Left ventricle myocardium inferior (tissue), 1 donor: ENCODE results near the gene GYPA. TPM values are rescaled to one million over a fixed set of nuclear protein-coding genes. Genes with fewer than 3 reads are reported as not detected.
"Not testable (repeated sequence)": the region's sequence is repeated elsewhere in the genome, so short reads cannot be mapped to it uniquely, and the experiment has no call there.

Source experiments
- DNase-seq: peaks from one replicate; pipeline ENCODE4 v3.0.0-alpha.2; 2020
- H3K27ac ChIP-seq: fragments of 200-600 bp; replicated peaks from 2 replicates; pipeline ENCODE4 v1.8.0; 2021
- H3K27me3 ChIP-seq: fragments of 200-600 bp; 2 replicates; pipeline ENCODE4 v1.8.0; 2021; ENCODE audit warnings: low read depth
- H3K36me3 ChIP-seq: fragments of 200-600 bp; 2 replicates; pipeline ENCODE4 v1.8.0; 2021
- H3K4me1 ChIP-seq: fragments of 200-600 bp; 2 replicates; pipeline ENCODE4 v1.8.0; 2021
- H3K4me3 ChIP-seq: fragments of 200-600 bp; 2 replicates; pipeline ENCODE4 v1.8.0; 2021; ENCODE audit warnings: mild to moderate bottlenecking, moderate library complexity
- H3K9me3 ChIP-seq: fragments of 200-600 bp; replicated peaks from 2 replicates; pipeline ENCODE4 v1.8.0; 2021
- CTCF ChIP-seq: fragments of 200-600 bp; IDR thresholded peaks from 2 replicates; pipeline ENCODE4 v1.8.0; 2021; ENCODE audit warnings: antibody characterized with exemption, mild to moderate bottlenecking, borderline replicate concordance
- intact Hi-C: fragments of 100-400 bp; cut with micrococcal nuclease; formaldehyde crosslinking; loops from one replicate; pipeline ENCODE4 v1.11.0; 2022
- total RNA-seq: library from RNA; stranded (reverse); fragmentation: NEBNext Ultra II Directional; extraction: Animal tissue kit (Norgen Biotek cat#: 25700); gene quantifications from one replicate; pipeline ENCODE4 v1.2.1, GENCODE V29; 2021
- donor health status: DM: no; HTN: yes; CAD: no; lungs with severe emphysema.

GYPA gene
- total RNA-seq, 1 donor from 2014 or later: not detected

- no peak overlapping the region for H3K4me3 ChIP-seq
- intact Hi-C loops: no loop called here
- no peaks in the 10 kb centered on the region for H3K36me3 ChIP-seq
- TF ChIP-seq CTCF: no peak
- no peaks in the 10 kb centered on the region for H3K9me3 ChIP-seq
- H3K4me1 ChIP-seq: no peaks in the 10 kb centered on the region
- no peaks in the 10 kb centered on the region for H3K27me3 ChIP-seq
- no peak overlapping the region for H3K27ac ChIP-seq
- DNase-seq: no peak
Measured at GRCh38 chr4:144104509-144105130, 35.9 kb downstream of the GYPA start.

- H3K9me3 ChIP-seq, H3K4me1 ChIP-seq, H3K36me3 ChIP-seq, H3K4me3 ChIP-seq, DNase-seq, intact Hi-C loops, H3K27me3 ChIP-seq, H3K27ac ChIP-seq: not testable (repeated sequence)
Measured at GRCh38 chr4:144097776-144098175, 42.7 kb downstream of the GYPA start.

- intact Hi-C loops: not testable (repeated sequence)
Measured at GRCh38 chr4:144093995-144094394, 46.5 kb downstream of the GYPA start.

GRCh38 chr4:144091181-144091580, 49.3 kb downstream of the GYPA start:
- DNase-seq, H3K36me3 ChIP-seq, H3K27me3 ChIP-seq, H3K9me3 ChIP-seq, intact Hi-C loops, H3K27ac ChIP-seq, H3K4me1 ChIP-seq, H3K4me3 ChIP-seq: not testable (repeated sequence)

More at GRCh38 chr4:144093995-144094394, 46.5 kb downstream of the GYPA start:
- not testable (repeated sequence) for DNase-seq, H3K4me1 ChIP-seq, H3K27ac ChIP-seq, H3K36me3 ChIP-seq, H3K27me3 ChIP-seq, H3K4me3 ChIP-seq, H3K9me3 ChIP-seq

- no peak for DNase-seq
- intact Hi-C loops: no loop called here
- H3K4me1 ChIP-seq: no peaks in the 10 kb centered on the region
- TF ChIP-seq CTCF: no peak
- H3K27ac ChIP-seq: no peak overlapping the region
- no peaks in the 10 kb centered on the region for H3K9me3 ChIP-seq
- H3K27me3 ChIP-seq: no peaks in the 10 kb centered on the region
- H3K36me3 ChIP-seq: no peaks in the 10 kb centered on the region
- H3K4me3 ChIP-seq: no peak overlapping the region
Measured at GRCh38 chr4:144090744-144091143, 49.8 kb downstream of the GYPA start.

GRCh38 chr4:144082053-144082452, 58.5 kb downstream of the GYPA start:
- H3K27me3 ChIP-seq, H3K4me1 ChIP-seq, H3K36me3 ChIP-seq, H3K9me3 ChIP-seq, H3K27ac ChIP-seq, intact Hi-C loops, DNase-seq, H3K4me3 ChIP-seq: not testable (repeated sequence)

GRCh38 chr4:144080135-144080534, 60.4 kb downstream of the GYPA start:
- H3K4me1 ChIP-seq, H3K9me3 ChIP-seq, intact Hi-C loops, H3K36me3 ChIP-seq, DNase-seq, H3K27me3 ChIP-seq, H3K4me3 ChIP-seq, H3K27ac ChIP-seq: not testable (repeated sequence)

- H3K9me3 ChIP-seq, H3K27ac ChIP-seq, intact Hi-C loops, DNase-seq, H3K4me3 ChIP-seq, H3K4me1 ChIP-seq, H3K27me3 ChIP-seq, H3K36me3 ChIP-seq: not testable (repeated sequence)
Measured at GRCh38 chr4:144078746-144079145, 61.8 kb downstream of the GYPA start.

- H3K27ac ChIP-seq, H3K4me1 ChIP-seq, H3K4me3 ChIP-seq, DNase-seq, intact Hi-C loops, H3K27me3 ChIP-seq, H3K36me3 ChIP-seq: not testable (repeated sequence)
- peaks cover 27% of the 10 kb centered on the region for H3K9me3 ChIP-seq
Measured at GRCh38 chr4:144061556-144061955, 79.0 kb downstream of the GYPA start.

- H3K9me3 ChIP-seq: peaks cover 27% of the 10 kb centered on the region
- H3K4me3 ChIP-seq, intact Hi-C loops, DNase-seq, H3K27me3 ChIP-seq, H3K4me1 ChIP-seq, H3K36me3 ChIP-seq, H3K27ac ChIP-seq: not testable (repeated sequence)
Measured at GRCh38 chr4:144060234-144060859, 80.2 kb downstream of the GYPA start.
